ENCODE results near the gene IQCK.
"Not testable (repeated sequence)": the region's sequence is repeated elsewhere in the genome, so short reads cannot be mapped to it uniquely, and the experiment has no call there.

IQCK gene

GRCh38 chr16:19699472-19699871 lies 18.6 kb upstream of the IQCK start:
- no peak for DNase-seq (ENCODE audit: low spot score)

- no peak for DNase-seq (ENCODE audit: low spot score)
These were observed 17.7 kb upstream of the IQCK start for GRCh38 chr16:19700319-19700781.

DNA sequence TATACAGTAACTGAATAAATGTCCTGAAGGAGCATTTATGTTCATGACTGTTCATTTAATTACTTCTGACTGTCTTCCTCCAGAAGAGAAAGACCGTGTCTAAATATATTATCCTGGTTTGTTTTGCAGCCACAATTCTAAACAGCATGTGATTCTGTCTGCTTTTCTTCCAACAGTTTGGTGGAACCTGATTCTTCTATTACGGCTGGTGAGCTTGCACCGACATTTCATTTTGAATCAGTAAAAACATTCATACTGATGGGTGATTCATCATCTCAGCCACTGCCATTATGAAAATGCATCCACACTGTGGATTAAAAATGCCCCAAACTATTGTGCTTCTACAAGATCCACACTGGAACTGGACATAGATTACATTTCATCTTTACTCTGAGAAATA lies 17.0 kb upstream of the IQCK start:
- no peak for DNase-seq (ENCODE audit: low spot score)

GRCh38 chr16:19703172-19703889 lies 14.7 kb upstream of the IQCK start:
- no peak for DNase-seq (ENCODE audit: low spot score)

- DNase-seq (ENCODE audit: low spot score), result no peak
These were observed 13.5 kb upstream of the IQCK start for GRCh38 chr16:19704321-19705145.

- DNase-seq (ENCODE audit: low spot score), result no peak
These were observed 12.9 kb upstream of the IQCK start for GRCh38 chr16:19705146-19705501.

- no peak for DNase-seq (ENCODE audit: low spot score)
These were observed 12.2 kb upstream of the IQCK start for GRCh38 chr16:19705843-19706242.

DNA sequence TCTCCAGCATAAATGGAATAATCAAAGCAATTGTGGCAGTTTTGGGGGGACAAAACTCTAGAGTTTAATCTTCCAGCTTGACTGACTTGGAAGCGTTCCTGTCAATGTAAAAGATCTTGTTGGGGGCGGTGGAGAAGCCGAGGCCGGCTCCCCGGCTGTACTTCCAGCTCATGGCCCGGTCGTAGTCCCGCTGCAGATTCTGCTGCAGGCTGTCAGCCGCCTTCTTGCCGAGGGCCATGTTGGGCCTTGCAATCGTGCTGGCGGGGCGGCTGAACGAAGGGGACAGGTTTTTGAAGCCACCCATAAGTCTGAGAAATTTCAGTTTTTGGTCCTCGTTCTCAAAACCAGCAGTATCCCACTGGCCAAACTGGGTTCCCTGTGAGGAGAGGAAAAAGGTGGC lies 11.2 kb upstream of the IQCK start:
- DNase-seq (ENCODE audit: low spot score), result no peak

- DNase-seq (ENCODE audit: low spot score), result no peak
These were observed 10.3 kb upstream of the IQCK start for GRCh38 chr16:19707569-19708295.

GRCh38 chr16:19708296-19709205 lies 9.5 kb upstream of the IQCK start:
- DNase-seq (ENCODE audit: low spot score), result no peak

GRCh38 chr16:19709381-19710136 lies 8.5 kb upstream of the IQCK start:
- no peak for DNase-seq (ENCODE audit: low spot score)

GRCh38 chr16:19710191-19710908 lies 7.7 kb upstream of the IQCK start:
- DNase-seq (ENCODE audit: low spot score), result no peak

DNA sequence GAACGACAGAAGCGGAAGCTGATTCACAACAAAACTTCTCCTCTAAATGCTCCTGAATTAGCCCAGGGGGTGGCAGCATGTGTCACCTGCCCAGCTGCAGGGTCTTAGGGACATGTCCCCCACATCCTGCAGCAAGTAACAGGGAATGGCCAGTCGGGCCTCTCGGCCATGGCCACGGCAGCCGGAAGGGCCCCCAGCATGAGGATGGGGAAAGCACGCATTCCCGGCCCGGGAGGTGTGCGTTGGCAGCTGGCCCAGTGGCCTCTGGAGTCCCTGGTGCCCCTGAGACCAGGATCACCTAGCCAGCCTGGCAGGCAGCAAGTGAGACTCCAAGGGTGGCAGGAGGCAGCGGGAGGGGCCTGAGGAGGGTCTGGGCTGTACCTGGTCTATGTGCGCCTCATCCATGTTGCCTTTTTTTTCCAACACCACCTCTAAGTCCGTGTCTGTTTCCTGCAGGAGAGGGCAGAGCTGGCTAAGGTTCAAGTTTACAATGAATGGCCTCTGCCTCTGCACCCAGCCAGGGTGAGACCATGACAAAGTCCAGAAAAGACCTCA lies 7.0 kb upstream of the IQCK start:
- DNase-seq (ENCODE audit: low spot score), result no peak

DNA sequence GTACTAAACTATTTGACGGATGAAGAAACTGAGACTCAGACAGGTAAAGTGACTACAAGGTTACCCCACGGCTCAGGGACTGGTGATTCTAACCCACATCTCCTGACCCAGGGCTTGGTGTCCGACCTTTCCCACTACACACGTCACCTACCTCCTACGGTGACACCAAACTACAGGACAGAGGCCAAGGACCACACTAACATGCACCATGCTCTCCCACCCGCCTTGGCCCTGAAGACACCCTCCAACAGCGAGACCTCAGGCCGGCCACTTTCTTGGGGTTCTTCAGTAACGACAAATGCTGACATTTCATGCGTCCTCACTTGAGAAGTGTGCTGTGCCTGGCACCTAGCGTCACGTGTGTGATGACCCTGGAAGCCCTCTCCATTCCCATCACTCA lies 6.4 kb upstream of the IQCK start:
- DNase-seq (ENCODE audit: low spot score), result no peak

DNA sequence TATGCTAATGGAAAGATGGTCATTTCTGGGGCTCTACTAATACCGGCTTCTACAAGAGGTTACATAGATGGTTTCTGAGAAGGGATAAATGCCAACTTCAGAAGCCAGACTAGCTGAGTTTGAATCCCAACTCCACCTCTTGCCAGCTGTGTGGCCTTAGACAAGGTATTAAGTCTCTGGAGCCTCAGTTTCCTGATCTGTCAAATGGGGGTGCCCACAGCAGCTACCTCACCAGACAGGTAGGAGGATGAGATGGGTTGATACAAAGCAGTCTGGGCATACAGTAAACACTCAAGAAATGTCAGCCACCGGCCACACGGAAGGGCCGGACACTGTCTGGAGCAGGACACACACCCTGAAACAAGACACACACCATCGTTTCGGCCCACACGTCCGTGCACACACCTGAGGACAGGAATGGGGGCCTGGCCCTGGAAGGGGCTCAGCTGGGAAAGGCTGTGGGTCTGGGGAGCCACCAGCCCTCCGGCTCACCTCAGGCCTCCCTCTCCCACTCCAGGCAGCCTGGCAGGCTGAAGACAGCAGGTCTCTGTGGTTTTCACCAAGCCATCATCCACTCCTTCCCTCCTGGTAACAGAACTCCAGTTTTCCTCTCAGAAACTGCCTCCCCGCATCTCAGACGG lies 5.5 kb upstream of the IQCK start:
- DNase-seq (ENCODE audit: low spot score), result no peak

DNA sequence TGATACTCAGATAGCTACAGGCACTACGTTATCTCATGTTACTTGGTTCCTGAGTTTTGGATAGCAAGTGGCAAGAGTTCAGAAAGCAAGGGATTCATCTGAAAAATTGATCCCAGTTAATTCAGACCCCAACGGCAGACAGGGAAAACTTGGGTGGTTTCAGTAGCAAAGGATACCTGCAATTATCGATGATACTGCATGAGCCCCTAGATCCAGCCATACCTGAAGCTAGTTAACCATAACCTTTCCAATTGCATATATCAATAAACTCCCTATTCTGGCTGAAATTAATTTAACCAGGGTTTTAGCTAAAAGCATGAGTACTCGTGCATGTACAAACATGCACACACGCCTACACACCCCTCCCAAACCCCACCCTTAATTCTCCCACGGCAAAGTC lies 4.4 kb upstream of the IQCK start:
- DNase-seq (ENCODE audit: low spot score), result no peak

- DNase-seq (ENCODE audit: low spot score), result no peak
These were observed 2.5 kb upstream of the IQCK start for GRCh38 chr16:19715566-19715965.

- no peak for DNase-seq (ENCODE audit: low spot score)
These were observed 1.9 kb upstream of the IQCK start for GRCh38 chr16:19716183-19716582.

- DNase-seq (ENCODE audit: low spot score), result not testable (repeated sequence)
These were observed 1.3 kb upstream of the IQCK start for GRCh38 chr16:19716728-19717127.

DNA sequence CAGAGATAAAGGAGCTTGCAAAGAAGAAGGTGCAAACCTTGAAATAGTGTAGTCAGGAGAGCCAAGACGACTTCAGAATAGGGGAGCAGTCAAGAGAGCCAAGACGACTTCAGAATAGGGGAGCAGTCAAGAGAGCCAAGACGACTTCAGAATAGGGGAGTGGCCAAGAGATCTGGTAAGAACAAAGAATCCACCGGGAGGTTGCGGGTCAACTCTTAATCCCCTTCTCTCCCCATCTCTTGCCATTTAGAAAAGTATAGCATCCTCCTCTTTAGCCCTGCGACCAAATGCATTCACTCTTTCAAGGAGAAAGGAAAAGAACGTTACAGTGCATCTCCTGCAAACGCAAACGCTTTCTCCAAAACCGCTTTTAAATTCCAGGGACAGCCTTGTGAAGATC lies 757 bp upstream of the IQCK start:
- no peak for DNase-seq (ENCODE audit: low spot score)

Measured in germinal center (tissue), 1 donor.